K562 (cell line): ENCODE measurements around the gene MMP23B. TPM values are rescaled to one million over a fixed set of nuclear protein-coding genes. Genes with fewer than 3 reads are reported as not detected.

Experiments
- ATAC-seq: fragments of 200-7000 bp; cut with Tn5 transposase; 3 replicates; pipeline ENCODE4 v1.9.1; 2020; ENCODE audit warnings: moderate library complexity
- Bru-seq: library from RNA; stranded (reverse); fragments of 400-500 nt; gene quantifications from one replicate; lab custom pipeline; 2021; lab: Mats Ljungman, UMichigan
- BruChase-seq, 2 experiments: library from RNA; stranded (reverse); fragments of 400-500 nt; gene quantifications; one replicate each; lab custom pipeline; 2021; lab: Mats Ljungman, UMichigan
- BruUV-seq: library from RNA; stranded (reverse); fragments of 400-500 nt; replicated peaks from 2 replicates; lab custom pipeline; 2021; lab: Mats Ljungman, UMichigan
- CTCF ChIA-PET: fragments of 300-600 bp; formaldehyde crosslinking; extraction: SDS; loops from one replicate; lab custom pipeline; 2021; ENCODE audit warnings: low intra/inter-chr PET ratio; lab: Yijun Ruan, JAX
- POLR2A ChIA-PET: fragments of 300-600, 350-650 bp; sonication (Branson Sonifier 250); formaldehyde crosslinking; extraction: SDS; loops from one replicate; lab custom pipeline; 2021; ENCODE audit warnings: antibody characterized with exemption, inconsistent platforms; lab: Yijun Ruan, JAX
- DNase-seq, 4 experiments: peaks; one replicate each; pipeline versions ENCODE4 v3.0.0 to v3.0.0-alpha.2; 2011 to 2018; ENCODE audit warnings: low spot score in 3 of 4, mixed read lengths in 3 of 4; ENCODE audit errors: extremely low read depth in 1 of 4
- FAIRE-seq: peaks from 2 replicates; lab custom pipeline; 2011; peaks lifted over from hg19 to GRCh38; lab: Jason Lieb, UNC
- H2AFZ ChIP-seq: 2 replicates; pipeline ENCODE4 v1.6.0; 2011; ENCODE audit warnings: low read depth, low read length, control low read depth, inconsistent platforms
- H3K27ac ChIP-seq: fragments of 200-600 bp; 3 replicates; pipeline ENCODE4 v1.8.0; 2011; ENCODE audit warnings: low read depth, mild to moderate bottlenecking, control low read depth, inconsistent platforms, low read length, moderate library complexity, mixed read lengths; ENCODE audit errors: extremely low read depth
- H3K27me3 ChIP-seq, 2 experiments: fragments of 300-600 bp in 1 of 2; 2 replicates in 1 of 2; 3 replicates in 1 of 2; pipeline versions ENCODE4 v1.6.0 to v1.8.0; 2011; ENCODE audit warnings: inconsistent platforms in 2 of 2, low read length in 2 of 2, mild to moderate bottlenecking in 1 of 2, mixed read lengths in 1 of 2, moderate library complexity in 1 of 2; ENCODE audit not compliant: control insufficient read depth in 2 of 2, insufficient read depth in 2 of 2
- H3K36me3 ChIP-seq: fragments of 300-600 bp; 3 replicates; pipeline ENCODE4 v1.8.0; 2011; ENCODE audit warnings: mild to moderate bottlenecking, low read length, inconsistent platforms; ENCODE audit not compliant: control insufficient read depth, insufficient read depth
- H3K4me1 ChIP-seq, 2 experiments: fragments of 200-600 bp in 1 of 2; replicated peaks in 1 of 2; 2 replicates in 1 of 2; 3 replicates in 1 of 2; pipeline versions ENCODE4 v1.5.1 to v1.8.0; 2011; ENCODE audit warnings: inconsistent platforms in 2 of 2, low read length in 2 of 2, mild to moderate bottlenecking in 1 of 2, mixed read lengths in 1 of 2, moderate library complexity in 1 of 2; ENCODE audit not compliant: control insufficient read depth in 2 of 2, insufficient read depth in 2 of 2
- H3K4me2 ChIP-seq: 2 replicates; pipeline ENCODE4 v1.6.1; 2011; ENCODE audit warnings: low read length, control low read depth, inconsistent platforms, mixed read lengths; ENCODE audit not compliant: insufficient read depth
- H3K4me3 ChIP-seq: fragments of 200-600 bp; sonication (generic), shearing (Covaris generic); 2 replicates; pipeline ENCODE4 v1.5.1; 2016; ENCODE audit warnings: control low read depth, inconsistent platforms
- H3K79me2 ChIP-seq: fragments of 200-600 bp; 3 replicates; pipeline ENCODE4 v1.8.0; 2011; ENCODE audit warnings: low read length, inconsistent platforms; ENCODE audit not compliant: control insufficient read depth, insufficient read depth
- H3K9ac ChIP-seq, 2 experiments: 2 replicates each; pipeline versions ENCODE4 v1.6.0 to v1.6.1; 2011; ENCODE audit warnings: low read depth in 2 of 2, low read length in 2 of 2, control low read depth in 1 of 2, inconsistent platforms in 1 of 2, mild to moderate bottlenecking in 1 of 2, mixed read lengths in 1 of 2; ENCODE audit not compliant: insufficient read depth in 1 of 2
- H3K9me1 ChIP-seq: one replicate; pipeline ENCODE4 v1.6.0; 2011; ENCODE audit warnings: inconsistent platforms, mild to moderate bottlenecking, low read length, moderate library complexity; ENCODE audit not compliant: control insufficient read depth, insufficient read depth
- H3K9me3 ChIP-seq: replicated peaks from 2 replicates; pipeline ENCODE4 v1.5.1; 2011; ENCODE audit warnings: low read depth, low read length, inconsistent platforms; ENCODE audit not compliant: control insufficient read depth, insufficient read depth
- H4K20me1 ChIP-seq: replicated peaks from 2 replicates; pipeline ENCODE4 v1.6.1; 2011; ENCODE audit warnings: low read length, inconsistent platforms, mixed read lengths; ENCODE audit not compliant: control insufficient read depth, insufficient read depth
- ZNF134 ChIP-seq: fragments of 250-450 bp; sonication (Bioruptor Pico); conservative IDR thresholded peaks from 2 replicates; pipeline ENCODE4 v1.4.0; 2020
- ZNF316 ChIP-seq: fragments of 450-650 bp; IDR thresholded peaks from 2 replicates; pipeline ENCODE4 v1.6.1; 2016
- WGBS: fragments of 100-300 bp; shearing (Covaris generic); methylation state at CpG from one replicate; pipeline ENCODE4 v1.1.6; 2016; ENCODE audit warnings: low coverage, mixed read lengths; ENCODE audit not compliant: insufficient coverage; ENCODE audit errors: missing lambda C conversion rate; 5-methylcytosine and 5-hydroxymethylcytosine counted together
- in situ Hi-C: fragments of 300-500 bp; cut with MboI; formaldehyde crosslinking; loops from 4 replicates; pipeline ENCODE4 v1.15.0; 2018; ENCODE audit warnings: inconsistent platforms, mixed read lengths
- intact Hi-C: fragments of 100-400 bp; cut with micrococcal nuclease; formaldehyde crosslinking; loops from 2 replicates; pipeline ENCODE4 v1.14.2; 2022
- long read RNA-seq, 3 experiments: library from polyadenylated mRNA in 2 of 3; library from RNA in 1 of 3; unstranded in 2 of 3; stranded (forward) in 1 of 3; transcript quantifications; one replicate each; pipeline ENCODE4 v2.0.0, GENCODE V29; 2019 to 2022
- polyA minus RNA-seq, 3 experiments: library from RNA; depleted of rRNA, polyadenylated mRNA; stranded (reverse); fragments of >200 nt; gene quantifications; 2 replicates each; pipeline ENCODE4 v1.2.3, GENCODE V29; 2011
- polyA plus RNA-seq, 8 experiments: library from polyadenylated mRNA; depleted of rRNA in 4 of 8; stranded (reverse) in 5 of 8; unstranded in 3 of 8; fragments of >200 nt; fragmentation: Nextera tagmentation in 2 of 8; fragmentation: Illumina TruSeq in 1 of 8; extraction: Ambion mirVana in 2 of 8; extraction: Trizol in 1 of 8; gene quantifications; 2 replicates each; pipeline versions ENCODE4 v1.2.1 to v1.2.3, GENCODE V29; 2011 to 2014; ENCODE audit warnings: inconsistent platforms in 1 of 8, missing spikeins in 1 of 8
- total RNA-seq, 7 experiments: library from RNA; depleted of rRNA in 6 of 7; stranded (reverse); fragments of >200 nt in 6 of 7; fragmentation: Illumina TruSeq in 2 of 7; extraction: Trizol in 2 of 7; gene quantifications; 2 replicates each; pipeline versions ENCODE4 v1.2.1 to v1.2.3, GENCODE V29; 2011 to 2021; ENCODE audit warnings: low replicate concordance in 1 of 7

MMP23B gene
- 1.7 and 4.4 TPM in 2 replicates for total RNA-seq (2011; cell fraction: chromatin; rRNA removed; ENCODE audit: low replicate concordance)
- total RNA-seq (2011; cell fraction: nucleolus; rRNA removed), result 4.9 and 5.5 TPM in 2 replicates
- 1.3 and 2.1 TPM in 2 replicates for total RNA-seq (2011; cell fraction: nucleoplasm; rRNA removed)
- total RNA-seq (2014; rRNA removed), result 0.65 and 1.2 TPM in 2 replicates
- total RNA-seq (2014; rRNA removed; fragmentation: Illumina TruSeq; extraction: Trizol), result not detected in 2 replicates
- total RNA-seq (2015; rRNA removed; fragmentation: Illumina TruSeq; extraction: Trizol), result not detected in 2 replicates
- 0.38 and 1.3 TPM in 2 replicates for total RNA-seq (2021)
- polyA plus RNA-seq (2011; rRNA removed), result 0.30 and 0.45 TPM in 2 replicates
- polyA plus RNA-seq (2011; cell fraction: cytosol; rRNA removed), result 0.27 and 1.3 TPM in 2 replicates
- polyA plus RNA-seq (2011; cell fraction: nucleus; rRNA removed), result 2.7 and 9.6 TPM in 2 replicates
- polyA plus RNA-seq (2012), result 0.83 and 2.5 TPM in 2 replicates
- polyA plus RNA-seq (2014; fragmentation: Illumina TruSeq; extraction: Trizol), result not detected in 2 replicates
- not detected for polyA plus RNA-seq (2014; fragmentation: Nextera tagmentation; extraction: Ambion mirVana)
- polyA plus RNA-seq (2014; rRNA removed), result 0.28 and 0.80 TPM in 2 replicates
- not detected in 2 replicates for polyA minus RNA-seq (2011; rRNA and poly(A)+ RNA removed)
- polyA minus RNA-seq (2011; cell fraction: cytosol; rRNA and poly(A)+ RNA removed), result not detected in 2 replicates
- polyA minus RNA-seq (2011; cell fraction: nucleus; rRNA and poly(A)+ RNA removed), result 0.44 and 2.0 TPM in 2 replicates
- Bru-seq, nascent RNA, result not detected
- BruChase-seq, experiment 1, labeled RNA remaining after a 2-hour chase, result not detected
- BruChase-seq, experiment 2, labeled RNA remaining after a 6-hour chase, result percentile 19 among the genes with signal in this experiment
- long read RNA-seq, experiment 1, result 0 reads
- long read RNA-seq, experiment 2, result 0 reads
- long read RNA-seq, experiment 3, result 0 reads

GRCh38 chr1:1631782-1632420, at the start of gene MMP23B:
TSS of gene MMP23B (plus strand) at chr1:1632173. CDS start at chr1:1632219, 46 bp downstream.
- CTCF ChIA-PET, result no interaction called here
- H4K20me1 ChIP-seq, result no peaks in the 10 kb centered on the region
- WGBS, result 93% methylated on average over 6 of the region's 48 CpGs
- intact Hi-C loops (no loop called here), in situ Hi-C loops (no loop called here)
- no peak for DNase-seq
- FAIRE-seq, result no peak
- H3K79me2 ChIP-seq, result no peaks in the 10 kb centered on the region
- POLR2A ChIA-PET, result no interaction called here
- no peak within 1 kb of the TSS for H3K4me2 ChIP-seq
- no peak within 1 kb of the TSS for H3K27ac ChIP-seq
- TF ChIP-seq ZNF134 (CRISPR knock-in tag) (no peak), ZNF316 (no peak)
- peaks cover 7% of the 10 kb centered on the region; the same call in 1 of the 3 replicates for H3K36me3 ChIP-seq
- H3K4me3 ChIP-seq, result no peak within 1 kb of the TSS
- no peak within 1 kb of the TSS for H3K9ac ChIP-seq
- H3K4me1 ChIP-seq, result peaks cover 0 to 26% of the 10 kb centered on the region in 2 experiments; a peak in 3 of 5 replicates
- H2AFZ ChIP-seq, result no peak within 1 kb of the TSS
- H3K9me1 ChIP-seq, result no peaks in the 10 kb centered on the region
- no peak for ATAC-seq
- no TSS peak for BruUV-seq
- no peaks in the 10 kb centered on the region for H3K27me3 ChIP-seq
- H3K9me3 ChIP-seq, result no peaks in the 10 kb centered on the region
